Mucosa of rectum (tissue), 2 donors: ENCODE results near the gene SCGB1C1.
"Not testable (repeated sequence)": the region's sequence is repeated elsewhere in the genome, so short reads cannot be mapped to it uniquely, and the experiment has no call there.

Source experiments
- H3K27ac ChIP-seq, 2 donors: one replicate each; pipeline ENCODE4 v1.7.0; 2013; ENCODE audit warnings: inconsistent platforms in 2 of 2, low read depth in 2 of 2, low read length in 2 of 2
- H3K27me3 ChIP-seq, 2 donors: one replicate each; pipeline ENCODE4 v1.7.0; 2013; ENCODE audit warnings: low read length in 2 of 2; ENCODE audit not compliant: control insufficient read depth in 2 of 2, insufficient read depth in 2 of 2
- H3K36me3 ChIP-seq, 2 donors: one replicate each; pipeline ENCODE4 v1.7.0; 2013; ENCODE audit warnings: low read length in 2 of 2; ENCODE audit not compliant: control insufficient read depth in 2 of 2, insufficient read depth in 2 of 2
- H3K4me1 ChIP-seq, 2 donors: one replicate each; pipeline ENCODE4 v1.7.0; 2013; ENCODE audit warnings: low read length in 2 of 2, mild to moderate bottlenecking in 1 of 2; ENCODE audit not compliant: control insufficient read depth in 2 of 2, insufficient read depth in 2 of 2
- H3K4me3 ChIP-seq, 2 donors: one replicate each; pipeline ENCODE4 v1.7.0; 2013; ENCODE audit warnings: low read length in 2 of 2
- H3K9ac ChIP-seq, 2 donors: one replicate each; pipeline ENCODE4 v1.7.0; 2013; ENCODE audit warnings: low read length in 2 of 2, low read depth in 1 of 2, mild to moderate bottlenecking in 1 of 2
- H3K9me3 ChIP-seq, 2 donors: one replicate each; pipeline ENCODE4 v1.7.0; 2013; ENCODE audit warnings: low read length in 2 of 2; ENCODE audit not compliant: control insufficient read depth in 2 of 2
- donor health status: healthy.
- donor health status: Normal muscosa, but diverticular disease.

SCGB1C1 gene

GRCh38 chr11:227824-228379 lies 35.0 kb downstream of the SCGB1C1 start:
- Histone ChIP-seq H3K4me1 (no peaks in the 10 kb centered on the region), H3K9me3 (no peaks in the 10 kb centered on the region), H3K27me3 (no peaks in the 10 kb centered on the region), H3K27ac (no peak overlapping the region), H3K4me3 (no peak overlapping the region), H3K9ac (no peak overlapping the region), H3K36me3 (peaks cover 0 to 9% of the 10 kb centered on the region in 2 donors)

DNA sequence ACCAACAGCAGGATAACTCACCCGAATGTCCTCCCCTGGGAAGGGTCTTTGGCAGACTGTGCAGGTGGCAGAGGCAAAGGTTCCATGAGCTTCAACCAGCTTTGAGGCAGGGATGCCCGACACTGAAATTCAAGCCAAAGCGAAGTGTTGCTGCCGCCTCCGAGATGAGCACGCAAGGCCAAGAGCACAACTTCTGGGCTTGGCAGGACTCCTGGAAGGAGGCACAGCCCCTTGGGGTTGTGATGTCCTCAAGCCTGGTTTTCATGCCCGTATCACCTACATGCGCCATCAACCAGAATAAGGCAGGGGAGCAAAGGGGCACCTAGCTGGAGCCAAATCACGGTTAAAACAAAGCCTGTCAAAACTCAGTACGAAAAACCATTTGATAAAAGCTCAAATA lies 37.6 kb downstream of the SCGB1C1 start:
- Histone ChIP-seq H3K9ac (no peak overlapping the region), H3K4me3 (no peak overlapping the region), H3K9me3 (no peaks in the 10 kb centered on the region), H3K27ac (no peak overlapping the region), H3K4me1 (peaks cover 3 to 6% of the 10 kb centered on the region in 2 donors), H3K27me3 (no peaks in the 10 kb centered on the region), H3K36me3 (peaks cover 0 to 6% of the 10 kb centered on the region in 2 donors)

GRCh38 chr11:232783-233565 lies 40.1 kb downstream of the SCGB1C1 start:
- H3K9ac ChIP-seq = no peak overlapping the region
- H3K27ac ChIP-seq = no peak overlapping the region
- H3K27me3 ChIP-seq = no peaks in the 10 kb centered on the region
- no peak overlapping the region for H3K4me3 ChIP-seq
- peaks cover 14 to 18% of the 10 kb centered on the region in 2 donors for H3K4me1 ChIP-seq
- no peaks in the 10 kb centered on the region for H3K9me3 ChIP-seq
- H3K36me3 ChIP-seq = peaks cover 0 to 6% of the 10 kb centered on the region in 2 donors

DNA sequence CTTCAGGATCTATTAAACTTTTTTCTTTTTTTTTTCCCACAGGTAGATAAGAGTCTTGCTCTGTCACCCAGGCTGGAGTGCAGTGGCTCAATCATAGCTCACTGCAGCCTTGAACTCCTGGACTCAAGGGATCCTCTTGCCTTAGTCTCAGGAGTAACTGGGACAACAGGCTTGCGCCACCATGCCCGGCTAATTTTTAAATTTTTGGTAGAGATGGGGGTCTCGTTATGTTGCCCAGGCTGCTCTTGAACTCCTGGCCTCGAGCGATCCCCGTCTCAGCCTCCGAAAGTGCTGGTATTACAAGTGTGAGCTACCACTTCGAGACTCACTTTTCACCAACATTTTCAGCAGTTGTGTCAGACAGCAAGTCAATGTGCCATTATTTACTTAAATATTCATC lies 42.3 kb downstream of the SCGB1C1 start:
- peak overlapping the region; percentile 84 to 94 for H3K9ac ChIP-seq
- H3K4me1 ChIP-seq = peaks cover 18% of the 10 kb centered on the region in 2 donors
- no peaks in the 10 kb centered on the region for H3K27me3 ChIP-seq
- peaks cover 4 to 12% of the 10 kb centered on the region in 2 donors for H3K36me3 ChIP-seq
- no peak overlapping the region for H3K27ac ChIP-seq
- H3K9me3 ChIP-seq = no peaks in the 10 kb centered on the region
- H3K4me3 ChIP-seq = peak overlapping the region; percentile 71 to 82

GRCh38 chr11:235609-235996 lies 42.7 kb downstream of the SCGB1C1 start:
- Histone ChIP-seq H3K9me3 (no peaks in the 10 kb centered on the region), H3K36me3 (peaks cover 4 to 9% of the 10 kb centered on the region in 2 donors), H3K27ac (peak overlapping the region; percentile 80 to 88), H3K27me3 (no peaks in the 10 kb centered on the region), H3K4me3 (peak overlapping the region; percentile 71 to 82), H3K9ac (peak overlapping the region; percentile 84 to 94), H3K4me1 (peaks cover 18% of the 10 kb centered on the region in 2 donors)

DNA sequence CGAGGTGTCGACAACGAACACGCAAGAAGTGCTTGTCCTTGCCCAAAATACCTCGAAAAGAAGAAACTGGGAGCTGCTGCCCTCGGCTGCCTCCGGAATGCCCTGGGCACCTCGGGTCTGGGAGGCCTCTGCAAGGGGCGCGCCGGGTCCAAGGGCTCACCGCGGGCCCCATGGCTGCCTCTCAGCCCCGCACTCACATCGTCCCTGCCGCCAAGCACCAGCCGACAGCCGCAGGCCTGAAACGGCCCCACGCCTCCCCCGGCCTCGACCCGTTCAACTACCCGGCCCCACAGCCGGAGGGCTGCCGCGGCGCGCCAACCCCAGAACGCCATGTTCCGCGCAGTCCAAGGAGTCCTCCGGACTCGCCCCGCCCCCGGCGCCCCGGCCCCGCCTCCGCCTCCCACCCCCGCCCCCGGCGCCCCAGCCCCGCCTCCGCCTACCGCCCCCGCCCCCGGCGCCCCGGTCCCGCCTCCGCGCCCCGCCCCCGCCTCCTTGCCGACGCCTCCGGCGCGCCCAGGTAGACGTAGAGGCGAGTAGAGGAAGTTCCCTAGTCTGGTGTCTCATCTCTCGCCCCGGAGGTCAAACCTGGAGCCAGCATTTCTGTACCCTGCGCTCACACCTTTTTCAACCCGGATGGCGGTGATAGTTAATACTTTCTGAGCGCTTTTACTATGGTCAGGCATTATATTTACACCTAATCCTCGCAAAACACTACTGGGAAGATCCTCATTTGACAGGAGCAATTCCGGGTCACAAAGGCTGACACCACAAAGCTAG lies 43.3 kb downstream of the SCGB1C1 start, which contains the start of gene SIRT3:
Gene SIRT3 (minus strand): TSS at position 346 of the 777 bp plus-strand sequence. CDS start 14 bp downstream, at position 332.
- peaks cover 7 to 9% of the 10 kb centered on the region in 2 donors for H3K36me3 ChIP-seq
- H3K9ac ChIP-seq = peak within 1 kb of the TSS; percentile 90 to 94
- H3K4me1 ChIP-seq = peaks cover 18% of the 10 kb centered on the region in 2 donors
- no peaks in the 10 kb centered on the region for H3K27me3 ChIP-seq
- no peaks in the 10 kb centered on the region for H3K9me3 ChIP-seq
- H3K27ac ChIP-seq = peak within 1 kb of the TSS; percentile 97 to 98
- H3K4me3 ChIP-seq = peak within 1 kb of the TSS; percentile 77 to 92

DNA sequence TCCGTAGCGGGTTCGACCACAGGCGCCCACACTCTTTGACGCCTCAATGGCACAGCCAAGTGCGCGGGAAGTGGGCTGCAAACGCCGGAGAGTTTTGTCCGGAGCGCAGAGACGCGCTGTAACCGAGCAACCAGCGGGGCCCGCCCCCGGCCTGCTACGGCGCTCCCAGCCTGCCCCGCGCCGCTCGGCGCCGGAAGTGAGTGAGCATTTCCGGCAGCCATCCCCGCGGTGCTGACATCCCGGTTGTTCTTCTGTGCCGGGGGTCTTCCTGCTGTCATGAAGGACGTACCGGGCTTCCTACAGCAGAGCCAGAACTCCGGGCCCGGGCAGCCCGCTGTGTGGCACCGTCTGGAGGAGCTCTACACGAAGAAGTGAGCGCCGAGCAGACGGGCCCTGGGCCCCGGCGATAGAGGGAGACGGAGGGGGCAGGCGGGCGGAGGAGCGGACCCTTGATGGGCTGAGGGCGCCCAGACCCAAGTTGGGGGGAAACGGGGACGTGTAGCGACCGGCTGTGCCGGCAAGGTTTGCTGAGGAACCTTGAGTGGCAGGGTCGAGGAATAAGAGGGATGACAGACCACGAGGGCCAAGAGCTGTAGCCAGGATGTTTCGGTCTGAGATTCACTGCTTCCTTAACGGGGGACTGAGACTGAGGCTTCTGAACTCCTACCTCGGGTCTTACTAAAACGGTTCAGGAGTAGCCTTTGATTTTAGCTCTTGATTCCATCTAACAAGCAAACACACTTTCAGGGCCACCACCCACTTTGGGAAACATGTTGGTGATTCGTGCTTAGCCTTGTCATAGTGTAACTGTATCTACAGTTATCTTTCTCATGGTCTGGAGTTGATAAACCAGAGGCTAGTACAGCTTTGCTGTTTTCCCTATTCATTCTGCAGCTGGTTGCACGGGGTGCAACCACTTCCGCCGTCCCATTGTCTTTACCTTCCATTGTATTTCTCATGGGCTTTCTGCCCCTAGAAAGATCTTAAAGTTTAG lies 44.2 kb downstream of the SCGB1C1 start, which contains the start of gene PSMD13:
Gene PSMD13 (plus strand): TSS at position 203 of the 994 bp plus-strand sequence. CDS start 74 bp downstream, at position 277.
- H3K27ac ChIP-seq = peak within 1 kb of the TSS; percentile 97 to 98
- peak within 1 kb of the TSS; percentile 77 to 92 for H3K4me3 ChIP-seq
- H3K4me1 ChIP-seq = peaks cover 18% of the 10 kb centered on the region in 2 donors
- H3K36me3 ChIP-seq = peaks cover 9 to 15% of the 10 kb centered on the region in 2 donors
- H3K27me3 ChIP-seq = no peaks in the 10 kb centered on the region
- H3K9me3 ChIP-seq = no peaks in the 10 kb centered on the region
- peak within 1 kb of the TSS; percentile 90 to 94 for H3K9ac ChIP-seq

GRCh38 chr11:238346-238745 lies 45.5 kb downstream of the SCGB1C1 start:
- H3K4me3 ChIP-seq = peak overlapping the region in 1 of 2 donors; percentile 92
- H3K9ac ChIP-seq = not testable (repeated sequence)

DNA sequence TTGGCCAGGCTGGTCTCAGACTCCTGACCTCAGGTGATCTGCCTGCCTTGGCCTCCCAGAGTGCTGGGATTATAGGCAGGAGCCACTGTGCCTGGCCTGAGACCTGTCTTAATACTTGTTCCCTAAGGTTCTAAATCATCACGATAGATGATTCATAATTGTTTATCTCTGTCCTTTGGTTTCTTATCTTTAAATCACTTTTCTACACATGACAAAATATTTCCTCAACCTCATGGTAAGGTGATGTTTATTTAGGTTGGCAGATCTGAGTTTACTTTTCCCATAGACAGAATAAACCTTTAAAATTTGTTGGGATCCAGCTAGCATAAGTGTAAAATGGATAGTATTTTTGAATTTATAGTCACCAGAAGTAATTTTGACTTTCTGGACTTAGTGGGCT lies 47.4 kb downstream of the SCGB1C1 start:
- peaks cover 13 to 16% of the 10 kb centered on the region in 2 donors for H3K4me1 ChIP-seq
- no peaks in the 10 kb centered on the region for H3K27me3 ChIP-seq
- H3K36me3 ChIP-seq = peaks cover 22 to 33% of the 10 kb centered on the region in 2 donors
- H3K9me3 ChIP-seq = no peaks in the 10 kb centered on the region
- H3K27ac ChIP-seq = no peak overlapping the region
- no peak overlapping the region for H3K9ac ChIP-seq
- H3K4me3 ChIP-seq = no peak overlapping the region

More at GRCh38 chr11:238346-238745, 45.5 kb downstream of the SCGB1C1 start:
- Histone ChIP-seq H3K4me1 (peaks cover 18% of the 10 kb centered on the region in 2 donors), H3K36me3 (peaks cover 13 to 17% of the 10 kb centered on the region in 2 donors)
- H3K27me3 ChIP-seq, H3K9me3 ChIP-seq, H3K27ac ChIP-seq: not testable (repeated sequence)
